Sciatic nerve (tissue), 2 donors: ENCODE results near the gene ZNF429. TPM values are rescaled to one million over a fixed set of nuclear protein-coding genes. Genes with fewer than 3 reads are reported as not detected.
A peak's percentile ranks its signal among the peaks of the same experiment; 100 is the strongest.
"Not testable (repeated sequence)": the region's sequence is repeated elsewhere in the genome, so short reads cannot be mapped to it uniquely, and the experiment has no call there.

ENCODE experiments used
- ATAC-seq: fragments of 200-7000 bp; cut with Tn5 transposase; one replicate; pipeline ENCODE4 v1.9.1; 2020; ENCODE audit warnings: mild to moderate bottlenecking, moderate library complexity
- DNase-seq: peaks from one replicate; pipeline ENCODE4 v3.0.0-alpha.2; 2020; ENCODE audit warnings: low spot score
- intact Hi-C: fragments of 100-400 bp; cut with DNase I; formaldehyde crosslinking; loops from one replicate; pipeline ENCODE4 v1.14.2; 2022
- total RNA-seq: library from RNA; stranded (reverse); fragmentation: NEBNext Ultra II Directional; extraction: Animal tissue kit (Norgen Biotek cat#: 25700); gene quantifications from one replicate; pipeline ENCODE4 v1.2.1, GENCODE V29; 2021
- donor health status: DM: no; HTN: no; CAD: no.
- donor health status: DM: no; HTN: no; CAD: no.

Gene ZNF429
- total RNA-seq, 1 donor from 2014 or later: 14.4 TPM

GRCh38 chr19:21508198-21508597 lies 2.8 kb downstream of the ZNF429 start:
- DNase-seq: no peak
- intact Hi-C loops: no loop called here

GRCh38 chr19:21511058-21511457 lies 5.7 kb downstream of the ZNF429 start:
- ATAC-seq, intact Hi-C loops, DNase-seq: not testable (repeated sequence)

More at GRCh38 chr19:21508198-21508597, 2.8 kb downstream of the ZNF429 start:
- ATAC-seq: no peak

GRCh38 chr19:21512609-21513008 lies 7.2 kb downstream of the ZNF429 start:
- ATAC-seq, DNase-seq, intact Hi-C loops: not testable (repeated sequence)

GRCh38 chr19:21513651-21514050 lies 8.2 kb downstream of the ZNF429 start:
- no peak for ATAC-seq
- intact Hi-C loops: no loop called here
- no peak for DNase-seq

- DNase-seq (no peak), ATAC-seq (no peak)
- intact Hi-C loops: no loop called here
Measured at GRCh38 chr19:21519488-21519887, 14.1 kb downstream of the ZNF429 start.

GRCh38 chr19:21532904-21533303 lies 27.5 kb downstream of the ZNF429 start:
- ATAC-seq (no peak), DNase-seq (no peak)
- intact Hi-C loops: no loop called here

- not testable (repeated sequence) for ATAC-seq
Measured at GRCh38 chr19:21536741-21537290, 31.4 kb downstream of the ZNF429 start.

GRCh38 chr19:21559444-21559843 lies 54.0 kb downstream of the ZNF429 start:
- intact Hi-C loops: no loop called here

More at GRCh38 chr19:21536741-21537290, 31.4 kb downstream of the ZNF429 start:
- DNase-seq, intact Hi-C loops: not testable (repeated sequence)

GRCh38 chr19:21564406-21564805 lies 59.0 kb downstream of the ZNF429 start:
- intact Hi-C loops: no loop called here
- ATAC-seq: no peak
- DNase-seq: no peak

More at GRCh38 chr19:21559444-21559843, 54.0 kb downstream of the ZNF429 start:
- no peak for DNase-seq
- ATAC-seq: no peak

GRCh38 chr19:21566073-21566472 lies 60.7 kb downstream of the ZNF429 start:
- ATAC-seq: no peak
- no peak for DNase-seq
- intact Hi-C loops: no loop called here

- DNase-seq, intact Hi-C loops, ATAC-seq: not testable (repeated sequence)
Measured at GRCh38 chr19:21567806-21568205, 62.4 kb downstream of the ZNF429 start.

GRCh38 chr19:21568816-21569493 lies 63.6 kb downstream of the ZNF429 start:
- ATAC-seq (peak; percentile 100), DNase-seq (peak; percentile 94)
- intact Hi-C loops: no loop called here

GRCh38 chr19:21569494-21569865 lies 64.1 kb downstream of the ZNF429 start:
- ATAC-seq (peak; percentile 81), DNase-seq (peak; percentile 63)
- intact Hi-C loops: no loop called here

- no peak for DNase-seq
- intact Hi-C loops: no loop called here
- no peak for ATAC-seq
Measured at GRCh38 chr19:21571316-21571715, 65.9 kb downstream of the ZNF429 start.

GRCh38 chr19:21574607-21575006 lies 69.2 kb downstream of the ZNF429 start:
- ATAC-seq (no peak), DNase-seq (no peak)
- intact Hi-C loops: no loop called here

- no peak for DNase-seq
- ATAC-seq: no peak
- intact Hi-C loops: no loop called here
Measured at GRCh38 chr19:21576481-21576880, 71.1 kb downstream of the ZNF429 start.

- no peak for ATAC-seq
- no peak for DNase-seq
- intact Hi-C loops: no loop called here
Measured at GRCh38 chr19:21580101-21580500, 74.7 kb downstream of the ZNF429 start.

- no peak for ATAC-seq
Measured at GRCh38 chr19:21580818-21581217, 75.4 kb downstream of the ZNF429 start.

GRCh38 chr19:21581646-21582240 lies 76.3 kb downstream of the ZNF429 start:
- intact Hi-C loops: no loop called here
- no peak for DNase-seq
- no peak for ATAC-seq

More at GRCh38 chr19:21580818-21581217, 75.4 kb downstream of the ZNF429 start:
- intact Hi-C loops: no loop called here
- no peak for DNase-seq

GRCh38 chr19:21584537-21584936 lies 79.1 kb downstream of the ZNF429 start:
- intact Hi-C loops: no loop called here
- no peak for DNase-seq
- ATAC-seq: no peak
